WTC11 (cell line): ENCODE results near the gene ZDHHC21. TPM values are rescaled to one million over a fixed set of nuclear protein-coding genes. Genes with fewer than 3 reads are reported as not detected.

Experiments used
- ATAC-seq: fragments of 200-7000 bp; cut with Tn5 transposase; 2 replicates; pipeline ENCODE4 v1.10.0; 2021; ENCODE audit warnings: mild to moderate bottlenecking, moderate library complexity
- CTCF ChIA-PET: fragments of 300-600 bp; sonication (Branson Sonifier 250); formaldehyde crosslinking; loops from one replicate; lab custom pipeline; 2021; ENCODE audit warnings: antibody characterized with exemption; lab: Charles Lee
- POLR2A ChIA-PET: fragments of 350-600 bp; sonication (Branson Sonifier 250); formaldehyde crosslinking; loops from one replicate; lab custom pipeline; 2021; ENCODE audit warnings: antibody characterized with exemption; lab: Charles Lee
- DNase-seq: peaks from one replicate; pipeline ENCODE4 v3.0.0; 2021; ENCODE audit warnings: low spot score
- H3K27ac Mint-ChIP-seq: 2 replicates; pipeline ENCODE4 v1.8.0; 2021; ENCODE audit warnings: mixed read lengths
- H3K27me3 Mint-ChIP-seq: 2 replicates; pipeline ENCODE4 v1.8.0; 2021; ENCODE audit warnings: low read depth, mild to moderate bottlenecking, moderate library complexity, mixed read lengths
- H3K36me3 Mint-ChIP-seq: 2 replicates; pipeline ENCODE4 v1.8.0; 2021; ENCODE audit warnings: mixed read lengths
- H3K4me1 Mint-ChIP-seq: 2 replicates; pipeline ENCODE4 v1.8.0; 2022; ENCODE audit warnings: mixed read lengths
- H3K4me3 Mint-ChIP-seq: 2 replicates; pipeline ENCODE4 v1.8.0; 2021; ENCODE audit warnings: mild to moderate bottlenecking, moderate library complexity, mixed read lengths
- H3K9me3 Mint-ChIP-seq: 2 replicates; pipeline ENCODE4 v1.8.0; 2021; ENCODE audit warnings: mixed read lengths
- CREB1 ChIP-seq: sonication (generic); formaldehyde crosslinking; IDR thresholded peaks from 2 replicates; pipeline ENCODE4 v1.8.0; 2023; ENCODE audit warnings: mild to moderate bottlenecking, missing genetic modification reagents
- FOXJ3 ChIP-seq: sonication (generic); formaldehyde crosslinking; IDR thresholded peaks from 2 replicates; pipeline ENCODE4 v1.9.0; 2021; ENCODE audit warnings: missing genetic modification reagents, mild to moderate bottlenecking, borderline replicate concordance
- FOXP1 ChIP-seq: sonication (generic); formaldehyde crosslinking; IDR thresholded peaks from 2 replicates; pipeline ENCODE4 v1.8.0; 2022; ENCODE audit warnings: missing genetic modification reagents, mild to moderate bottlenecking, moderate library complexity, borderline replicate concordance
- GABPB1 ChIP-seq: sonication (generic); formaldehyde crosslinking; IDR thresholded peaks from 2 replicates; pipeline ENCODE4 v1.8.1; 2023; ENCODE audit warnings: mild to moderate bottlenecking, missing genetic modification reagents
- KAT7 ChIP-seq: sonication (generic); formaldehyde crosslinking; IDR thresholded peaks from 2 replicates; pipeline ENCODE4 v1.8.1; 2023; ENCODE audit warnings: missing genetic modification reagents, mild to moderate bottlenecking, borderline replicate concordance
- NFYB ChIP-seq: sonication (generic); formaldehyde crosslinking; conservative IDR thresholded peaks from 2 replicates; pipeline ENCODE4 v1.8.0; 2022; ENCODE audit warnings: low read depth, missing genetic modification reagents
- NR2C2 ChIP-seq: sonication (generic); formaldehyde crosslinking; IDR thresholded peaks from 2 replicates; pipeline ENCODE4 v1.8.0; 2022; ENCODE audit warnings: mild to moderate bottlenecking, missing genetic modification reagents
- NR3C1 ChIP-seq: sonication (generic); formaldehyde crosslinking; conservative IDR thresholded peaks from 2 replicates; pipeline ENCODE4 v1.8.1; 2023; ENCODE audit warnings: low read depth, mild to moderate bottlenecking, missing genetic modification reagents
- PRRX2 ChIP-seq: fragments of 250-450 bp; sonication (Bioruptor Pico); IDR thresholded peaks from 2 replicates; pipeline ENCODE4 v1.8.0; 2021; ENCODE audit warnings: mild to moderate bottlenecking
- SMAD4 ChIP-seq: sonication (generic); formaldehyde crosslinking; IDR thresholded peaks from 2 replicates; pipeline ENCODE4 v1.8.0; 2022; ENCODE audit warnings: mild to moderate bottlenecking, missing genetic modification reagents
- TCF7 ChIP-seq: sonication (generic); formaldehyde crosslinking; IDR thresholded peaks from 2 replicates; pipeline ENCODE4 v1.8.0; 2022; ENCODE audit warnings: mild to moderate bottlenecking, low read depth, missing genetic modification reagents, moderate library complexity
- ZNF219 ChIP-seq: sonication (generic); formaldehyde crosslinking; IDR thresholded peaks from 2 replicates; pipeline ENCODE4 v1.8.0; 2023; ENCODE audit warnings: missing genetic modification reagents, mild to moderate bottlenecking, borderline replicate concordance
- ZNF263 ChIP-seq: sonication (generic); formaldehyde crosslinking; IDR thresholded peaks from 2 replicates; pipeline ENCODE4 v1.8.1; 2022; ENCODE audit warnings: low read depth, mild to moderate bottlenecking, moderate library complexity, missing genetic modification reagents
- ZNF317 ChIP-seq: sonication (generic); formaldehyde crosslinking; IDR thresholded peaks from 2 replicates; pipeline ENCODE4 v1.8.1; 2023; ENCODE audit warnings: low read depth, mild to moderate bottlenecking, moderate library complexity, missing genetic modification reagents, borderline replicate concordance
- ZNF396 ChIP-seq: fragments of 250-450 bp; sonication (Bioruptor Pico); IDR thresholded peaks from 2 replicates; pipeline ENCODE4 v1.8.0; 2021; ENCODE audit warnings: mild to moderate bottlenecking, moderate library complexity, borderline replicate concordance
- total RNA-seq: library from RNA; stranded (reverse); gene quantifications from 3 replicates; pipeline ENCODE4 v1.2.3, GENCODE V29; 2021
- TF ChIP-seq, protein P1 (sequence below): sonication (generic); formaldehyde crosslinking; IDR thresholded peaks from 2 replicates; pipeline ENCODE4 v1.8.1; 2023; ENCODE audit warnings: mild to moderate bottlenecking, missing genetic modification reagents
- TF ChIP-seq, protein P2 (sequence below): sonication (generic); formaldehyde crosslinking; conservative IDR thresholded peaks from 2 replicates; pipeline ENCODE4 v1.8.1; 2022; ENCODE audit warnings: mild to moderate bottlenecking, missing genetic modification reagents
- TF ChIP-seq, protein P3 (sequence below): sonication (generic); formaldehyde crosslinking; IDR thresholded peaks from 2 replicates; pipeline ENCODE4 v1.8.1; 2022; ENCODE audit warnings: mild to moderate bottlenecking, missing genetic modification reagents, moderate library complexity, borderline replicate concordance
- TF ChIP-seq, protein P4 (sequence below): sonication (generic); formaldehyde crosslinking; IDR thresholded peaks from 2 replicates; pipeline ENCODE4 v1.8.1; 2022; ENCODE audit warnings: low read depth, mild to moderate bottlenecking, moderate library complexity, missing genetic modification reagents, borderline replicate concordance
- TF ChIP-seq, protein P5 (sequence below): sonication (generic); formaldehyde crosslinking; IDR thresholded peaks from 2 replicates; pipeline ENCODE4 v1.8.0; 2023; ENCODE audit warnings: missing genetic modification reagents
- TF ChIP-seq, protein P6 (sequence below): sonication (generic); formaldehyde crosslinking; IDR thresholded peaks from 2 replicates; pipeline ENCODE4 v1.8.0; 2022; ENCODE audit warnings: mild to moderate bottlenecking, missing genetic modification reagents
- TF ChIP-seq, protein P7 (sequence below): sonication (generic); formaldehyde crosslinking; IDR thresholded peaks from 2 replicates; pipeline ENCODE4 v1.8.0; 2022; ENCODE audit warnings: mild to moderate bottlenecking, missing genetic modification reagents

Gene ZDHHC21
- total RNA-seq, 1 experiment from 2014 or later = 6.7 TPM

DNA sequence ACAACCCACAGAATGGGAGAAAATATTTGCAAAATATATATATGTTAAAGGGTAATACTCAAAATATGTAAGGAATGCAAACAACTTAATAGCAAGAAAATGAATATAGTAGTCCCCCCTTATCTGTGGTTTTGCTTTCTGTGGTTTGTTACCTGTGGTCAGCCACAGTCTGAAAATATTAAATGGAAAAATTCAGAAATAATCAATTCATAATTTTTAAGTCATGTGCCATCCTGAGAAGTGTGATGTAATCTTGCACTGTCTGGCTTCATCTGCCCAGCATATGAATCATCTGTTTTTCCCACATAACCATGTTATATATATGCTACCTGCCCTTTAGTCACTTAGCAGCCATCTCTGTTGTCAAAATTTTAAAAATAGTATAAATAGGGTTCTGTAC lies 17.6 kb upstream of the ZDHHC21 start:
- POLR2A ChIA-PET = no interaction called here
- Mint-ChIP-seq H3K4me3 (no peak overlapping the region), H3K27ac (no peak overlapping the region), H3K27me3 (peaks cover 55% of the 10 kb centered on the region), H3K9me3 (peaks cover 36% of the 10 kb centered on the region), H3K4me1 (no peaks in the 10 kb centered on the region), H3K36me3 (peaks cover 11% of the 10 kb centered on the region)
- DNase-seq = no peak
- CTCF ChIA-PET = no interaction called here
- no peak for ATAC-seq
- TF ChIP-seq ZNF317 (CRISPR knock-in tag) (no peak), NFYB (no peak)
- TF ChIP-seq, protein P1, sequence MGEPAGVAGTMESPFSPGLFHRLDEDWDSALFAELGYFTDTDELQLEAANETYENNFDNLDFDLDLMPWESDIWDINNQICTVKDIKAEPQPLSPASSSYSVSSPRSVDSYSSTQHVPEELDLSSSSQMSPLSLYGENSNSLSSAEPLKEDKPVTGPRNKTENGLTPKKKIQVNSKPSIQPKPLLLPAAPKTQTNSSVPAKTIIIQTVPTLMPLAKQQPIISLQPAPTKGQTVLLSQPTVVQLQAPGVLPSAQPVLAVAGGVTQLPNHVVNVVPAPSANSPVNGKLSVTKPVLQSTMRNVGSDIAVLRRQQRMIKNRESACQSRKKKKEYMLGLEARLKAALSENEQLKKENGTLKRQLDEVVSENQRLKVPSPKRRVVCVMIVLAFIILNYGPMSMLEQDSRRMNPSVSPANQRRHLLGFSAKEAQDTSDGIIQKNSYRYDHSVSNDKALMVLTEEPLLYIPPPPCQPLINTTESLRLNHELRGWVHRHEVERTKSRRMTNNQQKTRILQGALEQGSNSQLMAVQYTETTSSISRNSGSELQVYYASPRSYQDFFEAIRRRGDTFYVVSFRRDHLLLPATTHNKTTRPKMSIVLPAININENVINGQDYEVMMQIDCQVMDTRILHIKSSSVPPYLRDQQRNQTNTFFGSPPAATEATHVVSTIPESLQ = no peak
- TF ChIP-seq, protein P2, sequence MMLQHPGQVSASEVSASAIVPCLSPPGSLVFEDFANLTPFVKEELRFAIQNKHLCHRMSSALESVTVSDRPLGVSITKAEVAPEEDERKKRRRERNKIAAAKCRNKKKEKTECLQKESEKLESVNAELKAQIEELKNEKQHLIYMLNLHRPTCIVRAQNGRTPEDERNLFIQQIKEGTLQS (CRISPR knock-in tag) = no peak

DNA sequence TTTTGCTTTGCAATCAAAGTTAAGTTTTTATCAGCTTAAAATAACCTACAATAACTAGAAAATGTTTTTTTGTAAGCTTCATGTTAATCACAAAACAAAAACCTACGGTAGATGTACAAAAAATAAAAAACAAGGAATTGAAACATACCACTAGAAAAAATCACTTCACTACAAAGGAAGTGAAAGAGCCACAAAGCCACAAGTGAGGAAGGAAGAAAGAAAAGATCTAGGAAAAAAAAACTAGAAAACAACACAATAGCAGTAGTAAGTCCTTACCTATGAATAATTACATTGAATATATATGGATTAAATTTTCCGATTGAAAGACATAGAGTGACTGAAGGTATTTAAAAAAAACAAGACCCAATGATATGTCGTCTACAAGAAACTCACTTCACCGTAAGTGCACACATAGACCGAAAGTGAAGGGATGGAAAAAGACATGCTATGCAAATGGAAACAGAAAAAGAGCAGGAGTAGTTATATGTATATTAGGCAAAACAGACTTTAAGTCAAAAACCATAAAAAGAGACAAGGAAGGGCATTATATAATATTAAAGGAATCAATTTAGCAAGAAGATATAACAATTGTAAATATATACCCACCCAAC lies 13.4 kb upstream of the ZDHHC21 start:
- CTCF ChIA-PET = no interaction called here
- Mint-ChIP-seq H3K4me1 (peaks cover 7% of the 10 kb centered on the region; the same call in 1 of the 2 replicates), H3K36me3 (peaks cover 18% of the 10 kb centered on the region), H3K4me3 (no peak overlapping the region), H3K27me3 (peaks cover 29% of the 10 kb centered on the region), H3K9me3 (peaks cover 42% of the 10 kb centered on the region), H3K27ac (no peak overlapping the region)
- DNase-seq (no peak), ATAC-seq (no peak)
- POLR2A ChIA-PET = no interaction called here
- TF ChIP-seq KAT7 (CRISPR knock-in tag) (no peak), CREB1 (CRISPR knock-in tag) (no peak), NFYB (no peak), SMAD4 (CRISPR knock-in tag) (no peak), TCF7 (CRISPR knock-in tag) (no peak), NR2C2 (CRISPR knock-in tag) (no peak), ZNF219 (CRISPR knock-in tag) (no peak), FOXJ3 (CRISPR knock-in tag) (no peak), ZNF396 (CRISPR knock-in tag) (no peak)
- TF ChIP-seq, protein P3, sequence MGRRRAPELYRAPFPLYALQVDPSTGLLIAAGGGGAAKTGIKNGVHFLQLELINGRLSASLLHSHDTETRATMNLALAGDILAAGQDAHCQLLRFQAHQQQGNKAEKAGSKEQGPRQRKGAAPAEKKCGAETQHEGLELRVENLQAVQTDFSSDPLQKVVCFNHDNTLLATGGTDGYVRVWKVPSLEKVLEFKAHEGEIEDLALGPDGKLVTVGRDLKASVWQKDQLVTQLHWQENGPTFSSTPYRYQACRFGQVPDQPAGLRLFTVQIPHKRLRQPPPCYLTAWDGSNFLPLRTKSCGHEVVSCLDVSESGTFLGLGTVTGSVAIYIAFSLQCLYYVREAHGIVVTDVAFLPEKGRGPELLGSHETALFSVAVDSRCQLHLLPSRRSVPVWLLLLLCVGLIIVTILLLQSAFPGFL (CRISPR knock-in tag) = no peak
- TF ChIP-seq, protein P4, sequence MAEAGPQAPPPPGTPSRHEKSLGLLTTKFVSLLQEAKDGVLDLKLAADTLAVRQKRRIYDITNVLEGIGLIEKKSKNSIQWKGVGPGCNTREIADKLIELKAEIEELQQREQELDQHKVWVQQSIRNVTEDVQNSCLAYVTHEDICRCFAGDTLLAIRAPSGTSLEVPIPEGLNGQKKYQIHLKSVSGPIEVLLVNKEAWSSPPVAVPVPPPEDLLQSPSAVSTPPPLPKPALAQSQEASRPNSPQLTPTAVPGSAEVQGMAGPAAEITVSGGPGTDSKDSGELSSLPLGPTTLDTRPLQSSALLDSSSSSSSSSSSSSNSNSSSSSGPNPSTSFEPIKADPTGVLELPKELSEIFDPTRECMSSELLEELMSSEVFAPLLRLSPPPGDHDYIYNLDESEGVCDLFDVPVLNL (CRISPR knock-in tag) = no peak
- TF ChIP-seq, protein P5, sequence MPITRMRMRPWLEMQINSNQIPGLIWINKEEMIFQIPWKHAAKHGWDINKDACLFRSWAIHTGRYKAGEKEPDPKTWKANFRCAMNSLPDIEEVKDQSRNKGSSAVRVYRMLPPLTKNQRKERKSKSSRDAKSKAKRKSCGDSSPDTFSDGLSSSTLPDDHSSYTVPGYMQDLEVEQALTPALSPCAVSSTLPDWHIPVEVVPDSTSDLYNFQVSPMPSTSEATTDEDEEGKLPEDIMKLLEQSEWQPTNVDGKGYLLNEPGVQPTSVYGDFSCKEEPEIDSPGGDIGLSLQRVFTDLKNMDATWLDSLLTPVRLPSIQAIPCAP (CRISPR knock-in tag) = no peak

DNA sequence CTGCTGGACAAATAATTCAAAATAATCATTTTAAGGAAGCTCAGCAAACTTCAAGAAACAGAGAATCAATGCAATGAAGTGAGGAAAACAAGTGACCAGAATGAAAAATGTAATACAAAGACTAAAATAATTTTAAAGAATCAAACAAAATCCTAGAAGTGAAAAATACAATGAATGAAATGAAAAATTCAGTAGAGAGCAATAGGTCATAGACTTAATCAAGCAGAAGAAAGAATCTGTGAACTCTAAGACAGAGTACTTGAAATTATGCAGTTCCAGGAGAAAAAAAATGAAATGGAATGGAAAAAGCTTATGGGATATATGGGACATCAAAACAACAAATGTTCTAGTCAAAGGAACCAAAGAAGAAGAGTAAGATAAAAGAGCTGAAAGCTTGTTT lies 11.8 kb upstream of the ZDHHC21 start:
- ChIA-PET CTCF (interaction anchor here (1.1 kb wide), 1 partner anchor 63 kb away, joined by 3 read pairs; no protein-coding TSS in a partner anchor), POLR2A (no interaction called here)
- DNase-seq (no peak), ATAC-seq (no peak)
- Mint-ChIP-seq H3K9me3 (peaks cover 38% of the 10 kb centered on the region), H3K4me3 (no peak overlapping the region), H3K36me3 (peaks cover 18% of the 10 kb centered on the region), H3K27me3 (peaks cover 23% of the 10 kb centered on the region), H3K27ac (no peak overlapping the region), H3K4me1 (peaks cover 7% of the 10 kb centered on the region; the same call in 1 of the 2 replicates)
- TF ChIP-seq ZNF396 (CRISPR knock-in tag) (no peak), NR3C1 (CRISPR knock-in tag) (no peak), SMAD4 (CRISPR knock-in tag) (no peak), PRRX2 (CRISPR knock-in tag) (no peak), ZNF317 (CRISPR knock-in tag) (no peak), FOXP1 (no peak), GABPB1 (CRISPR knock-in tag) (no peak), ZNF263 (no peak)
- TF ChIP-seq, protein P3 (CRISPR knock-in tag) = no peak
- TF ChIP-seq, protein P6, sequence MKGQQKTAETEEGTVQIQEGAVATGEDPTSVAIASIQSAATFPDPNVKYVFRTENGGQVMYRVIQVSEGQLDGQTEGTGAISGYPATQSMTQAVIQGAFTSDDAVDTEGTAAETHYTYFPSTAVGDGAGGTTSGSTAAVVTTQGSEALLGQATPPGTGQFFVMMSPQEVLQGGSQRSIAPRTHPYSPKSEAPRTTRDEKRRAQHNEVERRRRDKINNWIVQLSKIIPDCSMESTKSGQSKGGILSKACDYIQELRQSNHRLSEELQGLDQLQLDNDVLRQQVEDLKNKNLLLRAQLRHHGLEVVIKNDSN = no peak
- TF ChIP-seq, protein P7, sequence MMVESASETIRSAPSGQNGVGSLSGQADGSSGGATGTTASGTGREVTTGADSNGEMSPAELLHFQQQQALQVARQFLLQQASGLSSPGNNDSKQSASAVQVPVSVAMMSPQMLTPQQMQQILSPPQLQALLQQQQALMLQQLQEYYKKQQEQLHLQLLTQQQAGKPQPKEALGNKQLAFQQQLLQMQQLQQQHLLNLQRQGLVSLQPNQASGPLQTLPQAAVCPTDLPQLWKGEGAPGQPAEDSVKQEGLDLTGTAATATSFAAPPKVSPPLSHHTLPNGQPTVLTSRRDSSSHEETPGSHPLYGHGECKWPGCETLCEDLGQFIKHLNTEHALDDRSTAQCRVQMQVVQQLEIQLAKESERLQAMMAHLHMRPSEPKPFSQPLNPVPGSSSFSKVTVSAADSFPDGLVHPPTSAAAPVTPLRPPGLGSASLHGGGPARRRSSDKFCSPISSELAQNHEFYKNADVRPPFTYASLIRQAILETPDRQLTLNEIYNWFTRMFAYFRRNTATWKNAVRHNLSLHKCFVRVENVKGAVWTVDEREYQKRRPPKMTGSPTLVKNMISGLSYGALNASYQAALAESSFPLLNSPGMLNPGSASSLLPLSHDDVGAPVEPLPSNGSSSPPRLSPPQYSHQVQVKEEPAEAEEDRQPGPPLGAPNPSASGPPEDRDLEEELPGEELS (CRISPR knock-in tag) = no peak
